ENCODE results near the gene CAPN13.

DNA sequence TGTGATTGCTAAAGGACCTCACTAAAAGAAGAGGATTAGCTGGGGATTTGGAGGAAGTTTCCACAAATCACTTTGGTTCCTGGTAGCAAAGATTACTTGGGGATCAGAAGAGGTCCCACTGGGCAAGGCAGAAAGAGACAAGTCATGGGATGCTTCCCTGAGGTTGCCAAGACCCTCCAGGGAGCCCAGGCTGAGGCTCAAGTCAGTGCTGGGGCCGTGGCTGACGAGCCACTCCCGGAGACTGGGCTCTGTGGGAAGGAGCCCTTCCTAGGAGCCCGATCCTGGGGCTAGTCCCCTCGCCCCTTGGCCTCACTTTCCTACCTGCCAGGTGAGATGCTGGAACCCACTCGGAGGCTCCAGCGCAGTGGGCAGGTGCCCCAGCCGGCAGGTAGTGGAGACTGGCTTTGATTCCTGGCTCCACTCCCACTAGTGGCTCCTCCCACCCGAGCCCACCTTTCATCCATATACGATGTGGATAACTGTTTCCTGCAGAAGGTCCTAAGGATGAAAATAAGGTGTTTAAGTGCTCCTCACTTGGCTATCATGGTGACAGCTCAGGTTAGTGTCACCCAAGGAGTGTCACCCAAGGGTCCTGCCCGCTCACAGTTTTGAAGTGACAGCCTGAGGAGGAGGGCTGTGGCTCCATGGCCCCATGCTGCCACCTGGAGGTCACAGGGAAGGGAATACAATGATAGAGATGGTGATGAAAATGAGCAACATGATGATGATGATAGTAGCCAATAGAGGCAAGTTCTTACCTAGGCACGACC is 100.5 kb downstream of the CAPN13 start:
- TF ChIP-seq, protein P1, sequence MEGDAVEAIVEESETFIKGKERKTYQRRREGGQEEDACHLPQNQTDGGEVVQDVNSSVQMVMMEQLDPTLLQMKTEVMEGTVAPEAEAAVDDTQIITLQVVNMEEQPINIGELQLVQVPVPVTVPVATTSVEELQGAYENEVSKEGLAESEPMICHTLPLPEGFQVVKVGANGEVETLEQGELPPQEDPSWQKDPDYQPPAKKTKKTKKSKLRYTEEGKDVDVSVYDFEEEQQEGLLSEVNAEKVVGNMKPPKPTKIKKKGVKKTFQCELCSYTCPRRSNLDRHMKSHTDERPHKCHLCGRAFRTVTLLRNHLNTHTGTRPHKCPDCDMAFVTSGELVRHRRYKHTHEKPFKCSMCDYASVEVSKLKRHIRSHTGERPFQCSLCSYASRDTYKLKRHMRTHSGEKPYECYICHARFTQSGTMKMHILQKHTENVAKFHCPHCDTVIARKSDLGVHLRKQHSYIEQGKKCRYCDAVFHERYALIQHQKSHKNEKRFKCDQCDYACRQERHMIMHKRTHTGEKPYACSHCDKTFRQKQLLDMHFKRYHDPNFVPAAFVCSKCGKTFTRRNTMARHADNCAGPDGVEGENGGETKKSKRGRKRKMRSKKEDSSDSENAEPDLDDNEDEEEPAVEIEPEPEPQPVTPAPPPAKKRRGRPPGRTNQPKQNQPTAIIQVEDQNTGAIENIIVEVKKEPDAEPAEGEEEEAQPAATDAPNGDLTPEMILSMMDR (IDR thresholded peaks at IDR 0.05; ENCODE audit: extremely low read depth in 1 of 2, insufficient read depth in 1 of 2, low read depth in 1 of 2, low read length in 2 of 2): peak; percentile 53 to 64
- TF ChIP-seq EZH2 (IDR thresholded peaks at IDR 0.05; ENCODE audit: borderline replicate concordance, low read depth, low read length, severe bottlenecking): no peak
- no peak for TF ChIP-seq GATA2 (IDR thresholded peaks at IDR 0.05; ENCODE audit: insufficient read depth, insufficient read length, low read depth, low read length)
- no peak for TF ChIP-seq POLR2A (IDR thresholded peaks at IDR 0.05; ENCODE audit: low read depth, low read length)
- no peak for TF ChIP-seq JUN (IDR thresholded peaks at IDR 0.05; ENCODE audit: borderline replicate concordance, insufficient read depth, insufficient read length, low read depth)
- TF ChIP-seq POLR2AphosphoS5 (IDR thresholded peaks at IDR 0.05; ENCODE audit: insufficient read depth, low read depth, low read length): no peak
- TF ChIP-seq MYC (IDR thresholded peaks at IDR 0.05; ENCODE audit: low read depth, low read length): no peak
- TF ChIP-seq, protein P2, sequence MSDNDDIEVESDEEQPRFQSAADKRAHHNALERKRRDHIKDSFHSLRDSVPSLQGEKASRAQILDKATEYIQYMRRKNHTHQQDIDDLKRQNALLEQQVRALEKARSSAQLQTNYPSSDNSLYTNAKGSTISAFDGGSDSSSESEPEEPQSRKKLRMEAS (IDR thresholded peaks at IDR 0.05; ENCODE audit: insufficient read depth, insufficient read length): no peak

All from endothelial cell of umbilical vein (primary cell).